ENCODE measurements around the gene FAM81A. TPM values are rescaled to one million over a fixed set of nuclear protein-coding genes. Genes with fewer than 3 reads are reported as not detected.

The FAM81A gene
- total RNA-seq, 1 donor from 2014 or later: 7.3 TPM

Other genes with a start within 250 kb of the FAM81A start
- not detected for gene LDHAL6B, start 231.3 kb upstream of the FAM81A start, total RNA-seq
- 121 TPM for gene MYO1E, start 65.3 kb upstream of the FAM81A start, total RNA-seq
- gene GCNT3, start 173.6 kb downstream of the FAM81A start, total RNA-seq: 1.8 TPM
- 84.6 TPM for gene GTF2A2, start 219.3 kb downstream of the FAM81A start, total RNA-seq